ENCODE measurements around the gene CASP8AP2. TPM values are rescaled to one million over a fixed set of nuclear protein-coding genes. Genes with fewer than 3 reads are reported as not detected.

Gene CASP8AP2
- total RNA-seq, 4 donors from 2014 or later, result 14.1 to 22.0 (median 17.9) TPM

DNA sequence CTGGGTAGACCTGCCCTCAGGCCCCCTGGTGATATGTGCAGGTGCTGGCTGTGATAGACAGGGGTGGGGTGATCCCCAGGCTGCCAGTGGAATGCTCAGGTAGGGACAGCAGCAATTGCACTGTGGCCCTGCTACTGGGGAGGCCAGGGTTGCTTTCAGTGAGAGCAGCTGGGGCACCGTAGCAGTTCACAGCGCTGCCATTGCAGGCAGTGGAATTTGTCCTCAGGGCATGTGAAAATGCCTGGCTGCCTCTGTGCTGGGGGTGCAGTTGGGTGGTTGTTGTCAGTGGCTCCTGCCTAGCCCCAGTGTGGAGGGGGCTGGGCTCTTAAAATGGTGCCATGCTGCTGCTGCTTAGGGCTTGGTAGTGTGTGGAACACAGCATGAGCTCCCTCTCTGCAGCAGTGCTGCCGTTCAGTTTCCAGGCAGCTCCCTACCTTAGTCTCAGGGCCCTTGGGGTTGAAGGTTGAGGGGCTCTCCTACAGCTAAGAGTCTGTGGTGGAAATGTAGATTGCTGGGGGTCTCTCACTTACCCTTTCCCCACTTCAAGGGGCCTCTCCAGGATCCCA, 88.2 kb downstream of the CASP8AP2 start:
- 67% methylated on average over 3 of the region's 3 CpGs for WGBS
- intact Hi-C loops (cut with DNase I), result no loop called here

More for the DNA sequence above, 88.2 kb downstream of the CASP8AP2 start:
- H3K36me3 ChIP-seq, result no peaks in the 10 kb centered on the region
- H3K9me3 ChIP-seq, result peaks cover 0 to 22% (median 16%) of the 10 kb centered on the region in 4 donors
- H3K4me1 ChIP-seq, result no peaks in the 10 kb centered on the region
- no peak for TF ChIP-seq POLR2AphosphoS5 (IDR thresholded peaks at IDR 0.05)
- TF ChIP-seq POLR2A (IDR thresholded peaks at IDR 0.05; ENCODE audit: low read depth), result no peak
- TF ChIP-seq CTCF (IDR thresholded peaks at IDR 0.05), result no peak
- no peak for TF ChIP-seq EP300 (IDR thresholded peaks at IDR 0.05)
- no peak overlapping the region for H3K27ac ChIP-seq (replicated peaks in 1 of 4)
- no peak overlapping the region for H3K4me3 ChIP-seq
- peaks cover 0 to 15% (median 0%) of the 10 kb centered on the region in 4 donors for H3K27me3 ChIP-seq
- DNase-seq (ENCODE audit: extremely low spot score), result peak; percentile 75

Small RNAs within 50 kb of the gene (small RNA-seq; reads per million reads assigned to genes)
- gene DNAJC19P6, result 0 reads per million in 3 donors
- gene RF00019, result 0 reads per million in 3 donors

Other genes starting within 250 kb of the CASP8AP2 start
- 10 to 100 TPM; 18.9 to 24.5 (median 19.9) TPM for gene LYRM2, start 191.1 kb upstream of the CASP8AP2 start, total RNA-seq
- 10 to 100 TPM; 18.1 to 26.0 (median 19.5) TPM for gene MDN1, start 10.1 kb upstream of the CASP8AP2 start, total RNA-seq
- gene GJA10, start 64.6 kb downstream of the CASP8AP2 start, total RNA-seq, result not detected

All from esophagus muscularis mucosa (tissue), 4 donors.